SK-N-SH (cell line): ENCODE data around the gene ERCC6L. TPM values are rescaled to one million over a fixed set of nuclear protein-coding genes. Genes with fewer than 3 reads are reported as not detected.

ENCODE experiments used
- CTCF ChIA-PET: fragments of 300-600, 350-600 bp; formaldehyde crosslinking; extraction: SDS; loops from one replicate; lab custom pipeline; 2021; lab: Yijun Ruan, JAX
- POLR2A ChIA-PET: fragments of 350-600 bp; sonication (Branson Sonifier 250); formaldehyde crosslinking; extraction: SDS; loops from one replicate; lab custom pipeline; 2020; ENCODE audit warnings: antibody characterized with exemption, inconsistent platforms; lab: Yijun Ruan, JAX
- DNase-seq: peaks from one replicate; pipeline ENCODE4 v3.0.0; 2012
- H2AFZ ChIP-seq: fragments of 200-600 bp; sonication (generic); 2 replicates; pipeline ENCODE4 v1.8.1; 2016; ENCODE audit warnings: antibody characterized with exemption, mild to moderate bottlenecking, low read depth
- H3F3A ChIP-seq: fragments of 200-600 bp; sonication (generic); replicated peaks from 2 replicates; pipeline ENCODE3; 2016; ENCODE audit warnings: antibody characterized with exemption, mild to moderate bottlenecking; ENCODE audit not compliant: insufficient read depth
- H3K27ac ChIP-seq, 2 experiments: fragments of 200-500 bp in 1 of 2; fragments of 200-600 bp in 1 of 2; sonication (Bioruptor generic) in 1 of 2; sonication (generic), shearing (Covaris generic) in 1 of 2; 2 replicates each; pipeline versions ENCODE4 v1.5.1 to v1.6.1; 2014 to 2016; ENCODE audit warnings: low read depth in 2 of 2, inconsistent platforms in 1 of 2, low read length in 1 of 2, mild to moderate bottlenecking in 1 of 2, mixed read lengths in 1 of 2
- H3K27me3 ChIP-seq: fragments of 200-600 bp; sonication (generic), shearing (Covaris generic); 2 replicates; pipeline ENCODE4 v1.6.1; 2016; ENCODE audit warnings: mixed run types; ENCODE audit not compliant: insufficient read depth
- H3K36me3 ChIP-seq, 2 experiments: fragments of 200-500 bp in 1 of 2; fragments of 200-600 bp in 1 of 2; sonication (Bioruptor generic) in 1 of 2; sonication (generic) in 1 of 2; replicated peaks in 1 of 2; 2 replicates each; pipeline versions ENCODE3 to v1.5.1; 2014 to 2016; ENCODE audit warnings: low read length in 1 of 2, mild to moderate bottlenecking in 1 of 2; ENCODE audit not compliant: insufficient read depth in 2 of 2, control insufficient read depth in 1 of 2
- H3K4me1 ChIP-seq, 2 experiments: fragments of 200-500 bp in 1 of 2; fragments of 200-600 bp in 1 of 2; sonication (Bioruptor generic) in 1 of 2; sonication (generic), shearing (Covaris generic) in 1 of 2; 2 replicates each; pipeline versions ENCODE4 v1.5.1 to v1.6.1; 2014 to 2016; ENCODE audit warnings: low read depth in 1 of 2, low read length in 1 of 2, mixed run types in 1 of 2; ENCODE audit not compliant: insufficient read depth in 2 of 2, control insufficient read depth in 1 of 2
- H3K4me2 ChIP-seq: fragments of 200-600 bp; sonication (generic), shearing (Covaris generic); 2 replicates; pipeline ENCODE4 v1.6.1; 2017; ENCODE audit warnings: mixed run types
- H3K4me3 ChIP-seq, 2 experiments: fragments of 200-500 bp in 1 of 2; fragments of 200-600 bp in 1 of 2; sonication (Bioruptor generic) in 1 of 2; sonication (generic), shearing (Covaris generic) in 1 of 2; 2 replicates each; pipeline versions ENCODE4 v1.5.1 to v1.8.1; 2014 to 2016; ENCODE audit warnings: low read depth in 2 of 2, inconsistent platforms in 1 of 2, low read length in 1 of 2, mild to moderate bottlenecking in 1 of 2, mixed read lengths in 1 of 2, moderate library complexity in 1 of 2
- H3K79me2 ChIP-seq: fragments of 200-600 bp; sonication (generic); 2 replicates; pipeline ENCODE4 v1.8.1; 2017; ENCODE audit warnings: mild to moderate bottlenecking; ENCODE audit not compliant: insufficient read depth
- H3K9ac ChIP-seq: fragments of 200-600 bp; sonication (generic); 2 replicates; pipeline ENCODE4 v1.6.1; 2017; ENCODE audit warnings: mixed run types
- H3K9me2 ChIP-seq: fragments of 200-600 bp; sonication (generic); 2 replicates; pipeline ENCODE4 v1.6.1; 2017; ENCODE audit warnings: mixed run types
- H3K9me3 ChIP-seq: fragments of 200-600 bp; sonication (generic); 2 replicates; pipeline ENCODE4 v1.6.1; 2017; ENCODE audit warnings: mixed run types, mild to moderate bottlenecking, moderate library complexity
- H4K20me1 ChIP-seq: fragments of 200-600 bp; sonication (generic); 2 replicates; pipeline ENCODE4 v1.6.1; 2017; ENCODE audit warnings: mild to moderate bottlenecking, mixed run types; ENCODE audit not compliant: insufficient read depth
- CTCF ChIP-seq: fragments of 200-600 bp; sonication (generic); IDR thresholded peaks from 2 replicates; pipeline ENCODE4 v1.6.1; 2017; ENCODE audit warnings: antibody characterized with exemption, mild to moderate bottlenecking, moderate library complexity
- EZH2phosphoT487 ChIP-seq: fragments of 200-600 bp; sonication (generic); IDR thresholded peaks from 2 replicates; pipeline ENCODE4 v1.6.1; 2017; ENCODE audit warnings: low read depth, mixed run types, mild to moderate bottlenecking, antibody characterized with exemption, moderate library complexity, borderline replicate concordance
- FOSL2 ChIP-seq: IDR thresholded peaks from 2 replicates; pipeline ENCODE4 v1.4.0; 2012; ENCODE audit warnings: low read depth, mild to moderate bottlenecking, moderate library complexity, borderline replicate concordance
- FOXJ3 ChIP-seq: sonication (generic); formaldehyde crosslinking; IDR thresholded peaks from 2 replicates; pipeline ENCODE4 v1.5.1; 2020; ENCODE audit warnings: mild to moderate bottlenecking, missing genetic modification reagents
- GATA2 ChIP-seq: sonication (generic); formaldehyde crosslinking; IDR thresholded peaks from 2 replicates; pipeline ENCODE4 v1.5.0; 2020; ENCODE audit warnings: mild to moderate bottlenecking, missing genetic modification reagents
- IRF3 ChIP-seq: fragments of 150-350 bp; IDR thresholded peaks from 2 replicates; pipeline ENCODE4 v1.6.1; 2016; ENCODE audit warnings: mild to moderate bottlenecking, low read depth, low read length
- MAX ChIP-seq: IDR thresholded peaks from 2 replicates; pipeline ENCODE4 v1.4.0; 2012; ENCODE audit warnings: low read depth
- NFIC ChIP-seq: IDR thresholded peaks from 2 replicates; pipeline ENCODE4 v1.4.0; 2012; ENCODE audit warnings: borderline replicate concordance
- NRF1 ChIP-seq: IDR thresholded peaks from 2 replicates; pipeline ENCODE4 v1.6.1; 2012; ENCODE audit warnings: low read depth, mild to moderate bottlenecking, low read length
- PBX3 ChIP-seq: IDR thresholded peaks from 2 replicates; pipeline ENCODE4; 2012
- POLR2AphosphoS5 ChIP-seq: IDR thresholded peaks from 2 replicates; pipeline ENCODE4 v1.6.1; 2012; ENCODE audit warnings: low read depth, low read length
- RAD21 ChIP-seq: IDR thresholded peaks from 2 replicates; pipeline ENCODE4 v1.6.1; 2012; ENCODE audit warnings: mild to moderate bottlenecking, low read length
- RCOR1 ChIP-seq: fragments of 150-350 bp; IDR thresholded peaks from 2 replicates; pipeline ENCODE4 v1.6.1; 2017; ENCODE audit warnings: antibody characterized with exemption, low read length
- SIN3A ChIP-seq: IDR thresholded peaks from 2 replicates; pipeline ENCODE4 v1.6.1; 2012; ENCODE audit warnings: low read depth, mild to moderate bottlenecking, low read length, moderate library complexity, borderline replicate concordance
- SMC3 ChIP-seq: IDR thresholded peaks from 2 replicates; pipeline ENCODE4 v1.6.1; 2012; ENCODE audit warnings: low read depth, low read length, improper control_type of control experiment
- TAF1 ChIP-seq: IDR thresholded peaks from 2 replicates; pipeline ENCODE4 v1.6.1; 2012; ENCODE audit warnings: low read depth, mild to moderate bottlenecking, low read length, moderate library complexity, borderline replicate concordance
- TCF12 ChIP-seq: IDR thresholded peaks from 2 replicates; pipeline ENCODE4 v1.4.0; 2012
- TEAD4 ChIP-seq: IDR thresholded peaks from 2 replicates; pipeline ENCODE4 v1.4.0; 2012; ENCODE audit warnings: mild to moderate bottlenecking, borderline replicate concordance; ENCODE audit not compliant: insufficient read depth
- USF1 ChIP-seq: IDR thresholded peaks from 2 replicates; pipeline ENCODE4 v1.4.0; 2012; ENCODE audit warnings: low read depth, borderline replicate concordance
- ZBTB33 ChIP-seq: IDR thresholded peaks from 2 replicates; pipeline ENCODE4 v1.4.0; 2012; ENCODE audit warnings: low read depth, borderline replicate concordance
- WGBS: methylation state at CpG from one replicate; pipeline ENCODE4 v1.1.6; 2017; ENCODE audit warnings: low lambda C conversion rate; 5-methylcytosine and 5-hydroxymethylcytosine counted together
- polyA plus RNA-seq, 3 experiments: library from polyadenylated mRNA; depleted of rRNA; stranded (reverse); fragments of >200 nt; gene quantifications; 2 replicates each; pipeline ENCODE4 v1.2.3, GENCODE V29; 2012

ERCC6L gene
- polyA plus RNA-seq, 1 of the 3 experiments (the other 2 are of a cell fraction): 1.5 TPM

- no peak overlapping the region for H3K4me2 ChIP-seq
- H3F3A ChIP-seq: peaks cover 12% of the 10 kb centered on the region
- no peaks in the 10 kb centered on the region for H4K20me1 ChIP-seq
- H3K36me3 ChIP-seq: peaks cover 30 to 50% of the 10 kb centered on the region in 2 experiments
- no peaks in the 10 kb centered on the region for H3K4me1 ChIP-seq
- no peak overlapping the region for H3K9ac ChIP-seq
- CTCF ChIA-PET: interaction anchor here (0.7 kb wide), 1 partner anchor 186 kb away, joined by 3 read pairs; no protein-coding TSS in a partner anchor
- H3K9me3 ChIP-seq: no peaks in the 10 kb centered on the region
- POLR2A ChIA-PET: no interaction called here
- no peak overlapping the region for H3K27ac ChIP-seq
- no peak overlapping the region for H2AFZ ChIP-seq
- no peak for DNase-seq
- WGBS: 95% methylated on average over 6 of the region's 6 CpGs
- TF ChIP-seq SMC3: no peak
- no peak for TF ChIP-seq POLR2AphosphoS5
- no peak for TF ChIP-seq RCOR1
- TF ChIP-seq TEAD4: no peak
- no peak for TF ChIP-seq TCF12
- no peak for TF ChIP-seq IRF3
- TF ChIP-seq MAX: no peak
- TF ChIP-seq ZBTB33: no peak
- no peak for TF ChIP-seq NFIC
- TF ChIP-seq SIN3A: no peak
- TF ChIP-seq USF1: no peak
- TF ChIP-seq FOSL2: no peak
- TF ChIP-seq GATA2: no peak
- no peak for TF ChIP-seq CTCF
- TF ChIP-seq TAF1: no peak
- no peak for TF ChIP-seq EZH2phosphoT487
- TF ChIP-seq FOXJ3 (CRISPR knock-in tag): no peak
- no peak for TF ChIP-seq NRF1
- no peak for TF ChIP-seq RAD21
- TF ChIP-seq PBX3: no peak
- peaks cover 42% of the 10 kb centered on the region; the same call in 1 of the 2 replicates for H3K79me2 ChIP-seq
- no peaks in the 10 kb centered on the region for H3K9me2 ChIP-seq
- no peaks in the 10 kb centered on the region for H3K27me3 ChIP-seq
- H3K4me3 ChIP-seq: no peak overlapping the region
These were observed 35.4 kb downstream of the ERCC6L start for GRCh38 chrX:72203421-72203820.
